Gastrocnemius medialis (tissue), 4 donors: Measurements from ENCODE around the gene OR2Z1. TPM values are rescaled to one million over a fixed set of nuclear protein-coding genes. Genes with fewer than 3 reads are reported as not detected.
A peak's percentile ranks its signal among the peaks of the same experiment; 100 is the strongest.
"Not testable (repeated sequence)": the region's sequence is repeated elsewhere in the genome, so short reads cannot be mapped to it uniquely, and the experiment has no call there.

Source experiments
- ATAC-seq, 2 donors: fragments of 150-250 bp; one replicate each; pipeline ENCODE4 v1.9.1; 2016
- DNase-seq, 2 donors: peaks; one replicate each; pipeline ENCODE4 v3.0.0-alpha.2; 2019
- H3K27ac ChIP-seq, 4 donors: fragments of 200-600 bp; sonication (generic); 1 replicate in 1 of 4; 2 replicates in 3 of 4; pipeline ENCODE4 v1.5.1; 2016 to 2018; ENCODE audit warnings: mild to moderate bottlenecking in 2 of 4, moderate library complexity in 1 of 4
- H3K27me3 ChIP-seq, 3 donors: fragments of 200-600 bp; sonication (generic) in 2 of 3; 1 replicate in 1 of 3; 2 replicates in 2 of 3; pipeline versions ENCODE4 v1.5.1 to v1.6.0; 2016 to 2019; ENCODE audit warnings: mild to moderate bottlenecking in 1 of 3, moderate library complexity in 1 of 3
- H3K36me3 ChIP-seq, 2 donors: fragments of 200-600 bp; sonication (generic) in 1 of 2; one replicate each; pipeline ENCODE4 v1.5.1; 2017 to 2018
- H3K4me1 ChIP-seq, 2 donors: fragments of 200-600 bp; sonication (generic) in 1 of 2; one replicate each; pipeline ENCODE4 v1.5.1; 2016 to 2017; ENCODE audit warnings: mild to moderate bottlenecking in 2 of 2
- H3K4me3 ChIP-seq, 4 donors: fragments of 200-600 bp; sonication (generic) in 3 of 4; 1 replicate in 1 of 4; 2 replicates in 3 of 4; pipeline ENCODE4 v1.5.1; 2016 to 2019; ENCODE audit warnings: mild to moderate bottlenecking in 2 of 4
- H3K9me3 ChIP-seq, 3 donors: fragments of 200-600 bp; sonication (generic) in 2 of 3; 1 replicate in 1 of 3; 2 replicates in 2 of 3; pipeline ENCODE4 v1.5.1; 2016 to 2019
- CTCF ChIP-seq, 5 experiments: fragments of 450-650 bp in 3 of 5; fragments of 200-600 bp in 2 of 5; sonication (generic) in 2 of 5; IDR thresholded peaks in 4 of 5; conservative IDR thresholded peaks in 1 of 5; 1 replicate in 4 of 5; 2 replicates in 1 of 5; pipeline ENCODE4 v1.5.1; 2016 to 2019; ENCODE audit warnings: antibody characterized with exemption in 5 of 5, mild to moderate bottlenecking in 3 of 5, moderate library complexity in 3 of 5
- POLR2A ChIP-seq, 2 donors: fragments of 450-650 bp; IDR thresholded peaks; one replicate each; pipeline ENCODE4 v1.6.1; 2017; ENCODE audit warnings: antibody characterized with exemption in 2 of 2, mild to moderate bottlenecking in 2 of 2, moderate library complexity in 2 of 2
- in situ Hi-C, 4 donors: fragments of 200-750 bp; cut with MboI; loops; one replicate each; pipeline versions ENCODE4 v1.15.0 to v1.8.0; 2017; ENCODE audit warnings: low sequenced_read_pairs in 4 of 4
- intact Hi-C: fragments of 100-400 bp; cut with DNase I; formaldehyde crosslinking; loops from one replicate; pipeline ENCODE4 v1.15.1; 2023; ENCODE audit warnings: low total_unique reads
- total RNA-seq, 4 donors: library from RNA; depleted of rRNA; stranded (reverse); fragments of >200 nt; gene quantifications; one replicate each; pipeline versions ENCODE4 v1.1.0 to v1.2.3, GENCODE V29; 2016

Gene OR2Z1
- total RNA-seq, 4 donors from 2014 or later: not detected

GRCh38 chr19:8738377-8738776 is 16.9 kb downstream of the OR2Z1 start:
- Histone ChIP-seq H3K4me3 (no peak overlapping the region), H3K36me3 (no peaks in the 10 kb centered on the region), H3K27me3 (no peaks in the 10 kb centered on the region), H3K4me1 (no peaks in the 10 kb centered on the region), H3K27ac (no peak overlapping the region), H3K9me3 (no peaks in the 10 kb centered on the region)
- TF ChIP-seq POLR2A (IDR thresholded peaks at IDR 0.05) (no peak), CTCF (IDR thresholded peaks at IDR 0.05 in 4 of 5, conservative IDR thresholded peaks at IDR 0.05 in 1 of 5) (no peak)
- ATAC-seq (no peak), DNase-seq (no peak)
- intact Hi-C loops (no loop called here), in situ Hi-C loops (no loop called here)

GRCh38 chr19:8739291-8740065 is 18.0 kb downstream of the OR2Z1 start:
- intact Hi-C loops, in situ Hi-C loops, H3K4me1 ChIP-seq, H3K36me3 ChIP-seq, H3K9me3 ChIP-seq, H3K4me3 ChIP-seq, H3K27me3 ChIP-seq, ATAC-seq, H3K27ac ChIP-seq, DNase-seq: not testable (repeated sequence)

DNA sequence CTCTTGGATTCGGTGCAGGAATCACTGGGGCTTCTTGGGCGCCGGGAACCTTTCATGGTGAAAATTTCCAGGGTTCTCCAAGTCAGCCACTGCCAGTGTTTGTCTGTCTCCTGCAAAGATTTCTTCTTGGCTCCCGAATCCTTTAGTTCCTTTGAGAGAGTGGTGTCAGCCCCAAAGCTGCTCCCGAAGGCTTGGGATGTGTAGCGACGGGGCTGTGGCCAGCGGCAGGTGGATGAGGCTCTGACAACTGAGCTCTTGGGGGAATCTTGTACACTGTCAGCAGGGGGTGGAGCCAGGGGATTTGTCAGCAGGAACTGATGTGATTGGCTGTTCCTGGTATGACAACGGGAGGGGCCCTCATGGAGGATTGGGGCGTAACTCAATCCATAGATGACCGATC is 45.8 kb downstream of the OR2Z1 start:
- H3K27me3 ChIP-seq, H3K4me3 ChIP-seq, H3K27ac ChIP-seq, H3K36me3 ChIP-seq, intact Hi-C loops, H3K4me1 ChIP-seq, in situ Hi-C loops, H3K9me3 ChIP-seq, ATAC-seq: not testable (repeated sequence)
- DNase-seq: peak in 1 of 2 donors; percentile 12

- H3K4me1 ChIP-seq, ATAC-seq, H3K9me3 ChIP-seq, intact Hi-C loops, DNase-seq, H3K36me3 ChIP-seq, H3K27ac ChIP-seq, H3K27me3 ChIP-seq, in situ Hi-C loops, H3K4me3 ChIP-seq: not testable (repeated sequence)
Measured at GRCh38 chr19:8769265-8769664, 47.8 kb downstream of the OR2Z1 start.

DNA sequence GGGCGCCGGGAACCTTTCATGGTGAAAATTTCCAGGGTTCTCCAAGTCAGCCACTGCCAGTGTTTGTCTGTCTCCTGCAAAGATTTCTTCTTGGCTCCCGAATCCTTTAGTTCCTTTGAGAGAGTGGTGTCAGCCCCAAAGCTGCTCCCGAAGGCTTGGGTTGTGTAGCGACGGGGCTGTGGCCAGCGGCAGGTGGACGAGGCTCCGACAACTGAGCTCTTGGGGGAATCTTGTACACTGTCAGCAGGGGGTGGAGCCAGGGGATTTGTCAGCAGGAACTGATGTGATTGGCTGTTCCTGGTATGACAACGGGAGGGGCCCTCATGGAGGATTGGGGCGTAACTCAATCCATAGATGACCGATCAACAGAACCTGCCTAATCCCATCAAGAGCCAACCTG is 52.2 kb downstream of the OR2Z1 start:
- DNase-seq, H3K4me3 ChIP-seq, in situ Hi-C loops, H3K9me3 ChIP-seq, H3K4me1 ChIP-seq, ATAC-seq, intact Hi-C loops, H3K36me3 ChIP-seq, H3K27ac ChIP-seq, H3K27me3 ChIP-seq: not testable (repeated sequence)

Other genes with a start within 250 kb of the OR2Z1 start
- gene PRAM1, start 219.0 kb upstream of the OR2Z1 start, total RNA-seq: under 1 TPM in 2 of 4 donors, not detected in 2; 0.16 to 0.27 TPM
- gene ZNF414, start 207.5 kb upstream of the OR2Z1 start, total RNA-seq: 10 to 100 TPM in 1 of 4 donors, 1 to 10 TPM in 3; 4.7 to 13.3 (median 6.9) TPM
- gene MYO1F, start 144.2 kb upstream of the OR2Z1 start, total RNA-seq: 1 to 10 TPM in 3 of 4 donors, under 1 TPM in 1; 0.24 to 4.0 (median 1.8) TPM
- gene ADAMTS10, start 110.9 kb upstream of the OR2Z1 start, total RNA-seq: 1 to 10 TPM; 2.2 to 7.7 (median 3.6) TPM
- not detected for gene NFILZ, start 91.0 kb upstream of the OR2Z1 start, total RNA-seq
- not detected for gene ACTL9, start 22.8 kb upstream of the OR2Z1 start, total RNA-seq
- 10 to 100 TPM; 14.4 to 24.5 (median 18.6) TPM for gene ZNF558, start 110.7 kb downstream of the OR2Z1 start, total RNA-seq
- not detected for gene MBD3L1, start 110.7 kb downstream of the OR2Z1 start, total RNA-seq